HepG2 (cell line): Measurements from ENCODE around the gene NHERF2. TPM values are rescaled to one million over a fixed set of nuclear protein-coding genes. Genes with fewer than 3 reads are reported as not detected.

Experiments
- AFF4 ChIP-seq: sonication (generic); formaldehyde crosslinking; IDR thresholded peaks from 2 replicates; pipeline ENCODE4 v1.4.0; 2020; ENCODE audit warnings: missing genetic modification reagents
- CREBL2 ChIP-seq: sonication (generic); formaldehyde crosslinking; IDR thresholded peaks from 2 replicates; pipeline ENCODE4 v1.8.1; 2023; ENCODE audit warnings: missing genetic modification reagents, mild to moderate bottlenecking, borderline replicate concordance
- FOXJ3 ChIP-seq: sonication (generic); formaldehyde crosslinking; IDR thresholded peaks from 2 replicates; pipeline ENCODE4 v1.4.0; 2020; ENCODE audit warnings: missing genetic modification reagents, mild to moderate bottlenecking, borderline replicate concordance
- JUN ChIP-seq: sonication (generic); formaldehyde crosslinking; IDR thresholded peaks from 2 replicates; pipeline ENCODE4 v1.4.0; 2020; ENCODE audit warnings: mild to moderate bottlenecking, missing genetic modification reagents
- MIER3 ChIP-seq: IDR thresholded peaks from 2 replicates; pipeline ENCODE4 v1.6.1; 2016; ENCODE audit warnings: missing compliant biosample characterization, borderline replicate concordance
- NFKBIZ ChIP-seq: IDR thresholded peaks from 2 replicates; pipeline ENCODE4 v1.6.1; 2018; ENCODE audit warnings: missing genetic modification reagents, missing compliant biosample characterization
- RAD21 ChIP-seq: fragments of 450-650 bp; formaldehyde crosslinking; IDR thresholded peaks from 2 replicates; pipeline ENCODE4 v1.5.0; 2020; ENCODE audit warnings: mild to moderate bottlenecking
- RBM39 ChIP-seq: fragments of 200-400 bp; formaldehyde crosslinking; IDR thresholded peaks from one replicate; pipeline ENCODE4 v1.6.1; 2018; ENCODE audit warnings: antibody characterized with exemption, mild to moderate bottlenecking, low read depth, low read length; ENCODE audit not compliant: poor library complexity, severe bottlenecking
- REPIN1 ChIP-seq: sonication (generic); formaldehyde crosslinking; IDR thresholded peaks from 2 replicates; pipeline ENCODE4 v1.8.0; 2022; ENCODE audit warnings: missing genetic modification reagents, low read depth, mild to moderate bottlenecking, borderline replicate concordance
- SKI ChIP-seq: fragments of 450-650 bp; IDR thresholded peaks from one replicate; pipeline ENCODE4 v1.6.1; 2018; ENCODE audit warnings: mild to moderate bottlenecking; ENCODE audit not compliant: partially characterized antibody
- ZBTB49 ChIP-seq: sonication (generic); formaldehyde crosslinking; IDR thresholded peaks from 2 replicates; pipeline ENCODE4 v1.4.0; 2020; ENCODE audit warnings: missing genetic modification reagents, borderline replicate concordance
- ZNF180 ChIP-seq: sonication (generic); formaldehyde crosslinking; IDR thresholded peaks from 2 replicates; pipeline ENCODE4 v1.4.0; 2020; ENCODE audit warnings: low read depth, missing genetic modification reagents, borderline replicate concordance
- ZNF34 ChIP-seq: sonication (generic); formaldehyde crosslinking; IDR thresholded peaks from 2 replicates; pipeline ENCODE4 v1.4.0; 2020; ENCODE audit warnings: mild to moderate bottlenecking, missing genetic modification reagents, borderline replicate concordance
- ZNF44 ChIP-seq: sonication (generic); formaldehyde crosslinking; IDR thresholded peaks from 2 replicates; pipeline ENCODE4 v1.5.1; 2020; ENCODE audit warnings: mild to moderate bottlenecking, missing genetic modification reagents
- ZNF629 ChIP-seq: sonication (generic); formaldehyde crosslinking; conservative IDR thresholded peaks from 2 replicates; pipeline ENCODE4 v1.5.0; 2020; ENCODE audit warnings: missing genetic modification reagents
- ZNF652 ChIP-seq: IDR thresholded peaks from 2 replicates; pipeline ENCODE4 v1.6.1; 2016; ENCODE audit warnings: low read depth, borderline replicate concordance
- ZNF672 ChIP-seq: sonication (generic); formaldehyde crosslinking; IDR thresholded peaks from 2 replicates; pipeline ENCODE4 v1.8.1; 2022; ENCODE audit warnings: missing genetic modification reagents
- ZNF746 ChIP-seq: sonication (generic); formaldehyde crosslinking; IDR thresholded peaks from 2 replicates; pipeline ENCODE4 v1.8.0; 2022; ENCODE audit warnings: mild to moderate bottlenecking, missing genetic modification reagents
- ZNF770 ChIP-seq: sonication (generic); formaldehyde crosslinking; IDR thresholded peaks from 2 replicates; pipeline ENCODE4 v1.5.0; 2020; ENCODE audit warnings: mild to moderate bottlenecking, missing genetic modification reagents
- ZSCAN20 ChIP-seq: sonication (generic); formaldehyde crosslinking; IDR thresholded peaks from 2 replicates; pipeline ENCODE4 v1.4.0; 2020; ENCODE audit warnings: missing genetic modification reagents, mild to moderate bottlenecking, borderline replicate concordance
- polyA plus RNA-seq, 8 experiments: library from polyadenylated mRNA; depleted of rRNA in 3 of 8; stranded (reverse) in 7 of 8; unstranded in 1 of 8; fragments of >200 nt; fragmentation: Illumina TruSeq in 4 of 8; extraction: Trizol in 4 of 8; gene quantifications; 2 replicates each; pipeline versions ENCODE4 v1.2.1 to v1.2.3, GENCODE V29; 2011 to 2016; ENCODE audit warnings: low read depth in 4 of 8, missing spikeins in 1 of 8, mixed read lengths in 1 of 8; ENCODE audit not compliant: insufficient read depth in 1 of 8
- total RNA-seq, 5 experiments: library from RNA; depleted of rRNA; stranded (reverse); fragments of >200 nt; fragmentation: Illumina TruSeq; extraction: Trizol; gene quantifications; 2 replicates each; pipeline ENCODE4 v1.2.3, GENCODE V29; 2016; ENCODE audit warnings: low read depth in 1 of 5

The NHERF2 gene
- total and polyA plus RNA-seq, 2 of the 13 experiments (the other 11 are each of a cell fraction or from before 2014, with no cell fraction given) = 23.7 to 39.3 TPM

GRCh38 chr16:2039274-2040031 is 12.8 kb downstream of the NHERF2 start (continued):
- TF ChIP-seq NFKBIZ (CRISPR knock-in tag) (no peak), SKI (peak; percentile 93), ZBTB49 (no peak), JUN (CRISPR knock-in tag) (no peak), ZNF770 (CRISPR knock-in tag) (no peak; the same call in 1 of the 2 replicates), RAD21 (CRISPR knock-in tag) (0 out of 2 replicates have a peak, but pooled peaks have one; percentile 11), ZNF629 (CRISPR knock-in tag) (no peak), AFF4 (no peak), ZNF746 (CRISPR knock-in tag) (no peak), ZNF672 (CRISPR knock-in tag) (no peak), ZNF44 (CRISPR knock-in tag) (no peak), MIER3 (peak; percentile 81; the same call in 1 of the 2 replicates), ZNF34 (CRISPR knock-in tag) (no peak), ZNF652 (CRISPR knock-in tag) (peak; percentile 47; the same call in 1 of the 2 replicates), ZNF180 (CRISPR knock-in tag) (no peak), RBM39 (peak; percentile 39), FOXJ3 (CRISPR knock-in tag) (peak; percentile 7; the same call in 1 of the 2 replicates), ZSCAN20 (CRISPR knock-in tag) (no peak), CREBL2 (CRISPR knock-in tag) (no peak), REPIN1 (CRISPR knock-in tag) (peak; percentile 63; the same call in 1 of the 2 replicates)
